A673 (cell line): ENCODE results near the gene RIMS3. TPM values are rescaled to one million over a fixed set of nuclear protein-coding genes. Genes with fewer than 3 reads are reported as not detected.

Source experiments
- Bru-seq: library from RNA; stranded (reverse); fragments of 400-500 nt; gene quantifications from one replicate; lab custom pipeline; 2021; lab: Mats Ljungman, UMichigan
- BruChase-seq, 2 experiments: library from RNA; stranded (reverse); fragments of 400-500 nt; gene quantifications; one replicate each; lab custom pipeline; 2021; lab: Mats Ljungman, UMichigan
- BruUV-seq: library from RNA; stranded (reverse); fragments of 400-500 nt; replicated peaks from 2 replicates; lab custom pipeline; 2021; lab: Mats Ljungman, UMichigan
- CTCF ChIA-PET: fragments of 300-600 bp; sonication (Branson Sonifier 250); formaldehyde crosslinking; loops from one replicate; lab custom pipeline; 2022; ENCODE audit warnings: antibody characterized with exemption; lab: Charles Lee
- POLR2A ChIA-PET: fragments of 300-600 bp; sonication (Branson Sonifier 250); formaldehyde crosslinking; loops from one replicate; lab custom pipeline; 2022; ENCODE audit warnings: antibody characterized with exemption; ENCODE audit not compliant: low non-redundant PET; lab: Charles Lee
- DNase-seq: peaks from one replicate; pipeline ENCODE4 v3.0.0-alpha.2; 2015; ENCODE audit warnings: low spot score
- H3K27ac ChIP-seq: fragments of 200-600 bp; sonication (generic); 2 replicates; pipeline ENCODE4 v1.5.1; 2016; ENCODE audit warnings: mixed run types, low read depth, mild to moderate bottlenecking, mixed read lengths, antibody characterized with exemption, low read length; ENCODE audit not compliant: poor library complexity, severe bottlenecking
- H3K27me3 ChIP-seq: fragments of 200-600 bp; sonication (generic); replicated peaks from 2 replicates; pipeline ENCODE4 v1.6.1; 2017; ENCODE audit warnings: mixed run types, low read depth, mild to moderate bottlenecking, mixed read lengths, antibody characterized with exemption, low read length; ENCODE audit not compliant: insufficient read depth, poor library complexity
- H3K36me3 ChIP-seq: fragments of 200-600 bp; sonication (generic); 2 replicates; pipeline ENCODE4 v1.6.1; 2016; ENCODE audit warnings: mixed run types, mild to moderate bottlenecking, mixed read lengths, antibody characterized with exemption, low read length; ENCODE audit not compliant: insufficient read depth, poor library complexity, severe bottlenecking
- H3K4me1 ChIP-seq: fragments of 200-600 bp; sonication (generic); 2 replicates; pipeline ENCODE4 v1.6.1; 2017; ENCODE audit warnings: mixed run types, mild to moderate bottlenecking, mixed read lengths, antibody characterized with exemption, low read length; ENCODE audit not compliant: insufficient read depth, poor library complexity, severe bottlenecking
- H3K4me3 ChIP-seq: fragments of 200-600 bp; sonication (generic); 2 replicates; pipeline ENCODE4 v1.5.1; 2016; ENCODE audit warnings: low read depth, mixed run types, mild to moderate bottlenecking, mixed read lengths, low read length; ENCODE audit not compliant: poor library complexity, severe bottlenecking
- H3K9me3 ChIP-seq: fragments of 200-600 bp; sonication (generic); 2 replicates; pipeline ENCODE4 v1.6.1; 2016; ENCODE audit warnings: mixed run types, low read depth, mild to moderate bottlenecking, mixed read lengths, antibody characterized with exemption, low read length; ENCODE audit not compliant: poor library complexity, severe bottlenecking
- EZH2 ChIP-seq: fragments of 200-600 bp; sonication (generic); IDR thresholded peaks from 2 replicates; pipeline ENCODE4 v1.6.1; 2017; ENCODE audit warnings: borderline replicate concordance, low read depth, mild to moderate bottlenecking, mixed read lengths, antibody characterized with exemption, low read length; ENCODE audit not compliant: poor library complexity, severe bottlenecking
- intact Hi-C: fragments of 100-400 bp; cut with micrococcal nuclease; formaldehyde crosslinking; loops from one replicate; pipeline ENCODE4 v1.10.0; 2022; ENCODE audit not compliant: unreplicated experiment
- long read RNA-seq: library from polyadenylated mRNA; stranded (forward); transcript quantifications from one replicate; pipeline ENCODE4 v2.0.0, GENCODE V29; 2022
- total RNA-seq: library from RNA; stranded (reverse); gene quantifications from 2 replicates; pipeline ENCODE4 v1.2.3, GENCODE V29; 2021
- TF ChIP-seq, protein P1 (sequence below): fragments of 300-800, 200-600 bp; sonication (generic); conservative IDR thresholded peaks from 2 replicates; pipeline ENCODE4 v1.5.1; 2017; ENCODE audit warnings: low read depth, mild to moderate bottlenecking, antibody characterized with exemption, low read length, moderate library complexity, mixed read lengths

Gene RIMS3
- total RNA-seq (9.9 and 21.5 TPM in 2 replicates), Bru-seq, nascent RNA (percentile 48 among the genes with signal in this experiment), BruChase-seq, experiment 1, labeled RNA remaining after a 2-hour chase (percentile 59 among the genes with signal in this experiment), BruChase-seq, experiment 2, labeled RNA remaining after a 6-hour chase (percentile 58 among the genes with signal in this experiment)
- long read RNA-seq, full-length matches to known transcripts = 11 of 26 reads
- long read RNA-seq, partial matches to known transcripts = 1 of 26 reads
- long read RNA-seq, other reads (novel, unspliced or antisense) = 14 of 26 reads

DNA sequence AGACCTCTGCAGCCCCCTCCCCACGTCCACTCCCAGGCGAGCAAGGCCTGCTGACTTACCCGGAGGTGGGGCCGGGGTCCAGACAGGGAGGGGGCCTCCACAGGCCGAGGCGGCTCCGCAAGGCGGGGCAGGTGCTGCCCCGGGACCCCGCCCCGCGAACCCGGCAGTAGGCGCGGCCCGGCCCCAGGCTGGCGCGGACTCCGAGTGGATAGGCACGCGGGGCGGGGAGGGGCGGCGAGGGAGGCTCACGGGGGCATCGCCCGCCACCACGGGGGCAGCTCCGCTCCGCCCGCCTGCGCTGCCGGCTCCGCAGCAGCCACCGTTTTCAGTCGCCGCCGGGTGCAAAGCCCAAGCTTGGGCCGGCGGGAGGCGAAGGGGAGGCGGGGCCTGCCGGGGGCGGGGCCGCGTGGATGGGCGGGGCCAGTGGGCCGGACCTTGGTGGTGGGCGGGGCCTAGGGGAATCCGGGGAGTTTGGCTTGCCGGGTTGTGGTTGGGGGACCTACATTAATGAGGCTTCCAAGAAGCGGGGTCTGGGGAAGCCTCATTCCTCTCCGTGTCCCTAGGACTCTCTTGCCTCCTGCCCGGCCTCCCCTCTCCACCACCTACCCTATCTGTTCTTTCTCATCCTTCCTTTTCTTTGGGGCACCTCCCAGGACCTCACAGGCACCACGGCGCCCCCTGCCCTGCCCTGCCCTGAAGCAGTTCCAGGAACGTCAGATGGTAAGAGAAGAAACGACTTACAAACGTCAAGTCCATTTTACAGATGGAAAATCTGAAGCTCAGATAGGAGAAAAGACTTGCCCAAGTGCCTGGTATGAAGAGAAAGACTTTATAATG, at the start of gene RIMS3:
Gene RIMS3, minus strand, starts transcription at position 348 of the 837 bp plus-strand sequence. CDS start 23,757 bp downstream, outside the sequence.
- CTCF ChIA-PET = interaction anchor here (0.6 kb wide), 1 partner anchor 27 kb away, joined by 6 read pairs; no protein-coding TSS in a partner anchor
- intact Hi-C loops = no loop called here
- no TSS peak for BruUV-seq
- Histone ChIP-seq H3K4me3 (peak within 1 kb of the TSS; percentile 89), H3K36me3 (no peaks in the 10 kb centered on the region), H3K4me1 (peaks cover 28% of the 10 kb centered on the region), H3K27ac (peak within 1 kb of the TSS; percentile 4), H3K27me3 (no peaks in the 10 kb centered on the region), H3K9me3 (no peaks in the 10 kb centered on the region)
- POLR2A ChIA-PET = interaction anchor here (0.6 kb wide), 1 partner anchor 150 kb away, joined by 7 read pairs; no protein-coding TSS in a partner anchor
- DNase-seq = peak; percentile 79
- TF ChIP-seq, protein P1, sequence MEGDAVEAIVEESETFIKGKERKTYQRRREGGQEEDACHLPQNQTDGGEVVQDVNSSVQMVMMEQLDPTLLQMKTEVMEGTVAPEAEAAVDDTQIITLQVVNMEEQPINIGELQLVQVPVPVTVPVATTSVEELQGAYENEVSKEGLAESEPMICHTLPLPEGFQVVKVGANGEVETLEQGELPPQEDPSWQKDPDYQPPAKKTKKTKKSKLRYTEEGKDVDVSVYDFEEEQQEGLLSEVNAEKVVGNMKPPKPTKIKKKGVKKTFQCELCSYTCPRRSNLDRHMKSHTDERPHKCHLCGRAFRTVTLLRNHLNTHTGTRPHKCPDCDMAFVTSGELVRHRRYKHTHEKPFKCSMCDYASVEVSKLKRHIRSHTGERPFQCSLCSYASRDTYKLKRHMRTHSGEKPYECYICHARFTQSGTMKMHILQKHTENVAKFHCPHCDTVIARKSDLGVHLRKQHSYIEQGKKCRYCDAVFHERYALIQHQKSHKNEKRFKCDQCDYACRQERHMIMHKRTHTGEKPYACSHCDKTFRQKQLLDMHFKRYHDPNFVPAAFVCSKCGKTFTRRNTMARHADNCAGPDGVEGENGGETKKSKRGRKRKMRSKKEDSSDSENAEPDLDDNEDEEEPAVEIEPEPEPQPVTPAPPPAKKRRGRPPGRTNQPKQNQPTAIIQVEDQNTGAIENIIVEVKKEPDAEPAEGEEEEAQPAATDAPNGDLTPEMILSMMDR = peak; percentile 55
- TF ChIP-seq EZH2 = no peak

DNA sequence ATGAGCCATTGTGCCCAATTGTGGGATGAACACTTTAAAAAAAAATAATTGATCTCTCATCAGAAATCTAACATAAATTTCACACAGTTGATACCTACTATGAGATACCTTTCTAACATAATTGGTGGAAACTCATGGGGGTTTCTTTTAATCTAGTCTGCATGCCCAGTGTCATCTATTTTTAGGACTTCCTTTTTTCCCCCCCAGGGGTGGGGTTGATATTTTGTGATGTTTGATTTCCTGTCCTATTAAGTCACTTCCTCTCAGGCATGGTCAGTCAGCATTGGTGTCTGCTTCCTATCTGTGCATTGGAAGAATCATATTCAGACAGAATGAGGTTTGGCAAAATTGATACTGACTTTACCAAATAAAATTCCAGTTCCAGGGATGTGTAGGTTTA, 47.5 kb upstream of the RIMS3 start:
- intact Hi-C loops = no loop called here
- Histone ChIP-seq H3K4me1 (peaks cover 39% of the 10 kb centered on the region), H3K27ac (peak overlapping the region; percentile 7), H3K9me3 (no peaks in the 10 kb centered on the region), H3K4me3 (no peak overlapping the region), H3K27me3 (no peaks in the 10 kb centered on the region), H3K36me3 (no peaks in the 10 kb centered on the region)
- peak; percentile 40 for DNase-seq
- ChIA-PET CTCF (no interaction called here), POLR2A (no interaction called here)
- no TSS peak for BruUV-seq
- TF ChIP-seq, protein P1 = no peak
- no peak for TF ChIP-seq EZH2

DNA sequence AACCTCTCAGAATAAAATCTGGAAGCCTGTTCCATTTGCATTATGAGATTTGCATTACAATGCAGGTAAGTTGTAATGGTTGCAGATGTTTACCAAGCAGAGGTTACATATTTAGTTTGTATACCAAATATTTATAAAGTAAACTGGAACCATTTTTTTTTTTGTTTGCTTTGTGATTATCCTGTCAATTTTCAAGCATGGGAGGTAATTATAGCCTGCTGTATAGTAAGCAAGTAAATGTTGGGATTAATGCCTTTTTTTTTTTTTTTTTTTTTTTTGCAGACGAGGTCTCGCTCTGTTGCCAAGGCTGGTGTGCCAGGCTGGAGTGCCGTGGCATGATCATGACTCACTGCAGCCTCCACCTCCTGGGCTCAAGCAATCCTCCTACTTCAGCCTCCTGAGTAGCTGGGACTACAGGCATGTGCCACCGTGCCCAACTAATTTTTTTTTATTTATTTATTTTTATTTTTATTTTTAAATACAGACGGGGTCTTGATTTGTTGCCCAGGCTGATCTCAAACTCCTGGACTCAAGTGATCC, 47.0 kb upstream of the RIMS3 start:
- Histone ChIP-seq H3K9me3 (no peaks in the 10 kb centered on the region), H3K4me3 (no peak overlapping the region), H3K4me1 (peaks cover 34% of the 10 kb centered on the region), H3K36me3 (no peaks in the 10 kb centered on the region), H3K27ac (no peak overlapping the region), H3K27me3 (no peaks in the 10 kb centered on the region)
- POLR2A ChIA-PET = no interaction called here
- no TSS peak for BruUV-seq
- no peak for DNase-seq
- CTCF ChIA-PET = no interaction called here
- TF ChIP-seq, protein P1 = no peak
- no peak for TF ChIP-seq EZH2
- intact Hi-C loops = no loop called here
